ELR (cell line): Measurements from ENCODE around the gene UBAP2.
"Not testable (repeated sequence)": the region's sequence is repeated elsewhere in the genome, so short reads cannot be mapped to it uniquely, and the experiment has no call there.

Experiments used
- DNase-seq: peaks from one replicate; pipeline ENCODE4 v3.0.0-alpha.2; 2015; ENCODE audit warnings: low read depth

The UBAP2 gene

DNA sequence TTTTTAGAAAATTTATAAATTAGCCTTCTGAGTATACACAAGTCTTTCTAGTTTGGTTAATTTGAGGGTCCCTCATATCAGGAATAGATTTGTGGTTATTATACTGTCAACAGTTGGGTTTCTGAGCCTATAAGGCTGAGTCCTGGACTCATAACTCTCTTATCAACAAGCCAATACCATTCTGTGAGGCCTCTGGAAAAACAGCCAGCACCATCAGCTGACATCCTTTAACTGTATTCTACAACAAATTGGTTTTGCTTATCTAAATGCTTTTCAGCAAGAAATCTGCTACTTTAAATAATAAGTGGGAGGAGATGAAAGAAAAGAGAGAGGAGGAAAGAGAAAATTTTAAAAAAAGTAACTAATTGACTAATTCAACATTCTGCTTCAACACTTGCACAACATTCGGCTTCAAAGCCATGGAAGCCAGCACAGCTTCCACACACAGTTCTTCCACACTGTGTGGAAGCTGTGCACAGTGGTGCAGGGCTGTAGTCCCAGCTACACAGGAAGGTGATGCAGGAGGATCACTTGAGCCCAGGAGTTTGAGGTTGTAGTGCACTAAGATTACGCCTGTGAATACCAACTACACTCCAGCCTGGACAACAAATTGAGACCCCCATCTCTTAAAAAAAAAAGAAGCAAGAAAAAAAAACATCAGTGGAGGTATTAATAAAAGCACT is 84.5 kb downstream of the UBAP2 start:
- DNase-seq: no peak

- DNase-seq: not testable (repeated sequence)
Measured at GRCh38 chr9:33962468-33962867, 86.2 kb downstream of the UBAP2 start.

DNA sequence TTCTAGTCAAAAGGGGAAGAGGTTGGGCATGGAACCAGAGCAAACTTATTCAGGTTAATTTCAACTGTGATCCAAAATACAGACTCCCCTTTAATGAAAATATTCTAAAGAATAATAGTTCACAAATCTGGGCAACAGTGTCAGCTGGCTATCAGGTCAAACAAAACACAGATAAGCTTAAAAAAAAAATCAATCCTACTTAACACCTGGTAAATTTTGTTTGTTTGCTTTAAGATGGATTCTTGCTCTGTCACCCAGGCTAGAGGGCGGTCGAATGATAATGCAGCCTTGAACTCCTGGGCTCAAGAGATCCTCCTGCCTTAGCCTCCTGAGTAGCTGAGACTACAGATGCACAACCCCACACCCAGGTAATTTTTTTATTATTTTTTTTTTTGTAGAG is 89.0 kb downstream of the UBAP2 start:
- DNase-seq: no peak

DNA sequence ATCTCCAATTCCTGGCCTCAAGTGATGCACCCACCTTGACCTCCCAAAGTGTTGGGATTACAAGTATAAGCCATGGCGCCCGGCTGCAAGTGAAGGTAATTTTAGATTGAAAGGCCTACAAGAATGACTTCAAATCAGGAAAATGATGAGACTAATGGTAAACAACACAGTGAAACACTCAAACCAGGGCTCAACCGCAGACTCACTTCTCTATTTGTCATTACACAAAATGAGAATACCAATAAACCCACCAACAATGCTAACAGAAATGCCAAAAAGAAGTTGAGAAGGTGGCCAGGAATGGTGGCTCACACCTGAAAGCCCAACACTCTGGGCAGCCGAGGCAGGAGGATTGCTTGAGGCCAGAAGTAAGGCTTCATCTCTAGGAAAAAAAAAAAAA is 92.1 kb downstream of the UBAP2 start:
- DNase-seq: no peak

DNA sequence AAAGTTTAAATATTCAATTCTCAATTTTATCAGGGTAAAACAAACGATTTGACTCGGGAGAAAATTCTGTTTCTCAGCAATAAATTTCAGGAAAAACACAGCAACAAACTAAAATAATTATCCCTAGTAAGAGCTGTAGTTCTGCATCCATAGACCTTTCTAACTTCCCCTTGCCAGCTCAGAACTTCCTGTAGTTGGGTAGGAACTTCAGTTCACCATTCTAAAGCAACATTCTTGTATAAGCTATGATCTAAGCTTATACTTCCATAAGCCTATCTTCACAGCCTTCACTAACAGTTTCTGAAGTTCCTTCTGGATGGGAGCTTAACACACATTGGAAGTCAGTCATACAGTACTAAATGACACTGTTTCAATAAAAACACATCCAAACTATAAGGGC is 96.6 kb downstream of the UBAP2 start:
- no peak for DNase-seq

- no peak for DNase-seq
Measured at GRCh38 chr9:33950371-33950770, 98.3 kb downstream of the UBAP2 start.

DNA sequence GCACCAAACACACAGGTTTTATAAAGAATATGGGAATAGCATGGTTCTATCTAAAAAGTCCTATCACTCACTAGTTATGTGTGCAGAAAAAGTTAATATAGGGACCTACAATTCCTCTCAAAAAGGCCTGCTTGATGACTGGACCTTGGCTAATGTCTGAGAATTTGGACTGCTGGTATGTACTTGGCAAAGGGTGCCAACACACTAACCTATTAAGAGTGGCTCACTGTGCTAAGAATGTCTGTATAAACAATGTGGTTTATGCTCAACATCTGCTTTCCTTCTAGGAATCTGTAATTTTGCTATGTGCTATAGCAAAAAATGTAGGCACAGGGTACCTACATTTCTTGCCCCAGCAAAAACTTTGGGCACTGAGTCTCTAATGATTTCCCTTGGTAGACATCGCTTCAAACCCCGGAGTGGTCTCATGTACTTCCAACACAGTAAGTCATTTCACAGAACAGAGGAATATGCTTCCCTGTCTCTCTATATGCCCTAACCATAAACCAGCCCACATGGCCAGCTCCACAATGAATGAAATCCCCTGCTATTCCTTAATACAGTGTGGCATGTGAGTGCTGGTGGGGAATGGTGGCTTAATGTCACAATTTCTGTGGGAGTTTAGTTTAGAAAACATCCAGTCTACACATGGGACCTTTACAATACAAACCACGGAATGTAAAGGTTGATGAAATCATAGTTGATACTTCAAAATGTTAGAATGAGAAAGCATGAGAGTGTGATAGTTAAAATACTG is 101.7 kb downstream of the UBAP2 start:
- peak; percentile 96 for DNase-seq

GRCh38 chr9:33943389-33943788 is 105.3 kb downstream of the UBAP2 start:
- DNase-seq: no peak

DNA sequence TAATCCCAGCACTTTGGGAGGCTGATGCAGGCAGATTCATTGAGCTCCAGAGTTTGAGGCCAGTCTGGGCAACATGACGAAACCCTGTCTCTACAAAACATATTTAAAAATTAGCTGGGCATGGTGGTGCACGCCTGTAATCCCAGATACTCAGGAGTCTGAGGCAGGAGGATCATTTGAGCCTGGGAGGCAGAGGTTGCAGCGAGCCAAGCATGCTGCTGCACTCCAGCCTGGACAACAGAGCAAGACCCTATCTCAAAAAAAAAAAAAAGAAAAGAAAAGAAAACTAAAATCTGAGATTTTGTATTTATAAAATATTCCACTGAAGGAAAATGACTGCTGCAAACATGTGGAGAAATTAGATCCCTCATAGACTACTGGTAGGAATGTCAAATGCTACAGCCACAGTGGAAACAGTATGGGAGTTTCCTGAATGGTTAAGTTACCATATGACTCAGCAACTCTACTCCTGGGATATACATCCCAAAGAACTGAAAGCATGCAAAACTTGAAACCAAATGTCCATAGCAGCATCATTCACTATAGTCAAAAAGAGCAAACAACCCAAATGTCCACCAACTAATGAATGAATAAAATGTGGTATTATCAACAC is 106.1 kb downstream of the UBAP2 start:
- peak; percentile 85 for DNase-seq

GRCh38 chr9:33939924-33940874 is 108.5 kb downstream of the UBAP2 start:
- no peak for DNase-seq

DNA sequence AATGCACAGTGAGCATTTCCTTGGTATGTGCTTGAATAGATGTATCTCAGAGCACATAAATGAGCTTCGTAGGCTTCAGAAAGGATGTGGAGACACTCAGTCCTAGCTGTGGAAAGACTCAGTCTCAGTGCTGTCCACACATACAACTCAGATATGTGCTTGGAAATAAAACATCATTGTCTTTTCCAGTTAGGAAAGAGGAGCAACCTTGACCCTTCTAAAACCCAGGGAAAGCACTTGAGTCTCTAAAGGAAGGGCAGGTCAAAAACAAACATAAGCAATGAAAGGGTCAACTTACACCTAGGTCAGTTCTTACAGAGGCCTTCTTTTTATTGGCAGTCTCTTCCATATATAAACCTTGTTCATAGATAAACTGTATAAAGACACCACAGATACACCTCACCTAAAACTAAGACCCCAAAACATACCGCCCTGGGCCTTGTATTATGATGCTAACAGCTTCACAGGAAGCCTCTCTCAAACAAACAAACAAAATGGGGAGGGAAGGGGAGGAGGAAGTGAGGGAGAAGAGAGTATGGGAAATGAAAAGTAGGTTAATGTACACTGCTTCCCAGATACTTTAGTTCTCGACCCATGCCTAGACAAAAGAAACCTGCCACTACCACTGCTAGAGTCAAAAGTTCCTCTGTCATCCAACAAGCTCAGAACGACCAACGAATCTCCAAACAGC is 114.4 kb downstream of the UBAP2 start:
- no peak for DNase-seq

DNA sequence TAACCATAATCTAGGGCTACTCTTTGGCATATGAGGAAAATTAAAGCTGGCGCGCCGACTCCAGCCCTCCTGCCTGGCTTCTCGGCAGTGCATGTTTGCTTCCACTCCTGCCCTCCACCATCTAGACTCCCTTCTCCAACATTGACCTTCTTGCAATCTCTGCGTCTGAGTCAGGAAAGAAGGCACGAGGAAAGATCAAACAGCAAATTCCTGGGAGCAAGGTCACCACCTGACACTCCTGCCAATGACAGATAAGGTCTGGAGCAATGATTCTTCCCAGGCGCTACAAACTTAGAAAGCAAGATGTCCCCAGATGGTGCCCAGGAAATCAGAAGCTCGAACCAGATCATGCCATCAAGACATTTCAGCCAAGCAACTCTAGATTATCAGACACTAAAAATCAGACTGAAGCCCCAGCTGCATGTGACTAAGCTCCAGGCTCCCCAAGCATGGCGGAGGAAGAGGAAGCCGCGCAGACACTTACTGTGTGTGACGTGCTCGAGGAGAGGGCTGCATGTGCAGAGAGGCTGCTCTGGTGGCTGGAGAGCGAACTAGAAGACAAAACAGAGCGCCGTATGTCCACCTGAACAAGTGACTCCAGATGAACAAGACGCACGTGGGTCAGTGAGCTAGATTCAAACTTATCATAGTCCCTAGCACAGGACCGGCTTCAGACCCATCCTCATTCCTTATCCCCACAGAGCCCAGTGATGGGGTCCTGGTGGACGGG is 116.4 kb downstream of the UBAP2 start:
- DNase-seq: no peak

DNA sequence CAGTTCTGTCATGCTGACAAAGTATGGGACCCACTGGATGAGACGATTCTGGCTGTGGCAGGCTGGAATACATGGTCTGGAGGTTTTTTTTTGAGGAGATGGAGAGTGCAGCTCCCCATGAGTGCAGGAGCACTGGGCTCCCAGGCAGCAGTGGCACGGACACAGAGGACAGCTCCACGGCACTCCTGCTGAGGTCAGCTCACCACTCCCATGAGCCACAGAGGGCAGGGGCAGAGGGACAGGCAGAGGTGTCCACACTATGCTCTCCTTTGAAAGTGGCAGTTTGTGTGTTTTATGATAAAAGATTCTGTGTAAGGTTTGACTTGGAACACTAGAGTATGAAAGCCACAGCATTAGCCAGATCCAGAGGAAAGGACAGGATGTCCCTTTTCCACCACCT is 117.4 kb downstream of the UBAP2 start:
- no peak for DNase-seq

- DNase-seq: no peak
Measured at GRCh38 chr9:33927694-33928093, 121.0 kb downstream of the UBAP2 start.

DNA sequence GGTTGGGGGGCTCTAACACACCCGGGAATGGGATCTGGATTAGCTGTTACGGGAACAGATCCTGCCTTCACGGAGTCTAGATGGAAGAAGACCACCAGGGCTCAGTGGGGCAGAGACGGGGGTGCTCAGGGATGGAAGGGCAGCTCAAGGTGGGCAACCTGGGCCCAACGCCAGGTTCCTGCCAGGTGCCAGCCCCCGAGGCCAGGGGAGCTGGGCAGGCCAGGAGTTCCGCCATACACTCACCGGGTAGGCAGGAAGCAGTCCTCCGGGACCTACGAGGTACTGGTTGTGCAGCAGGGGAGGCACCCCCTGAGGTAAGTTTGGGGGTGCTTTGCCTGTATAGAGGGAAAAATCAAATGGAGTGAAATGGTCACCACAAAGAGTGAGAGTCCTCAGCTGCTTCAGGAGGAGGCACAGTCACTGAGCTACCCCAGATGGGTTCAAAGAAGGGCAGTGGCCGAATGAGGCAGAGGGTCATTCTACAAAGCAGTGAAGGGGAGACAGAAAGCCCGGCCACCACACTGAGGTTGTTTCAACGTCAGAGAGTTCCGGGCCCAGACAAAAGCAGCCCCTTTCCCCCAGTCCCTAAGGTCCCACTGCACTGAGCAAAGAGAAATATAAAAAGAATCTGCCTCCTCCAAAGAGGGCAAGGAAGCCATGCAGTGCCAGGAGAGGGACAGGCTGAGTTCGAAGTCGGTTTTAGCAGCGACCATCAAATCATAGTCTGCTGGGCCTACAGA is 121.8 kb downstream of the UBAP2 start:
- no peak for DNase-seq

DNA sequence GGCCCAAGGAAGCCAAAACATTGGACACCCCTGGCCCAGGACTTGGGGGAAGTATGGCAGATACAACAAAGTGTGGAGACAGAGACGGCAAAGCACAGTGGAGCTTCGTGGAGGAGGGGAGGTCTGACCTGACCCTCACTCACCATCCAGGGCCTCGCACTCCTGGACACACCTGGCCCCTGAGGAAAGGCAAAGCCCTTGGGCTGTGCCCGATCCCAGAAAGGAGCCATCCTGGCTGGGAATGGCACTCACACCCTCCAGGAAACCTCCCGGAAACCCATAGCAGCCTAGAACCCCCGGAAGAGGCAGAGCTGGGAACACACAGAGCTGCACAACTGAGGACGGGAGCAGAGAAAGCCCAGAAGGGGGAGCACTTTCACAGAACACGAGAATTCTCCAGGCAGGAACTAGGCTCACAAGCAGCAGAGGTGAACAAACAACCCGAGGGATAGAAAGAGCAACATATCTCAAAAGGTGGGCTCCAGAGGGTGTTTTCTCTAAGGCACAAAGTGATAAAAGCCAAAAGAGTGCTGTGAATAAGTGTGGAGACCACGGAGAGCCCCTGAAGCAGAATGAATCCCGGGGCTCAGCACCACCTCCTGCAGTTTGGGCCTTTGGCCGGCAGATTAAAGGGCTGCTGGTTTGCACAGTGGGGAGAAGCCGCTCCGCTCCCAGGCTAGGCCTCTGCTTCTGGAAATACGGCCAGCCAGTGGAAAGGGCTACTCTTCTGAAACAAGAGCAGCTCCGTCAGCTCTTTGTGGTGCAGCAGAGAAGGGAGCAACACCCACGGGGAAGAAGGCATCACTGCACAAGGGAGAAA is 123.5 kb downstream of the UBAP2 start:
- peak; percentile 73 for DNase-seq

- DNase-seq: no peak
Measured at GRCh38 chr9:33923998-33924701, 124.5 kb downstream of the UBAP2 start.

DNA sequence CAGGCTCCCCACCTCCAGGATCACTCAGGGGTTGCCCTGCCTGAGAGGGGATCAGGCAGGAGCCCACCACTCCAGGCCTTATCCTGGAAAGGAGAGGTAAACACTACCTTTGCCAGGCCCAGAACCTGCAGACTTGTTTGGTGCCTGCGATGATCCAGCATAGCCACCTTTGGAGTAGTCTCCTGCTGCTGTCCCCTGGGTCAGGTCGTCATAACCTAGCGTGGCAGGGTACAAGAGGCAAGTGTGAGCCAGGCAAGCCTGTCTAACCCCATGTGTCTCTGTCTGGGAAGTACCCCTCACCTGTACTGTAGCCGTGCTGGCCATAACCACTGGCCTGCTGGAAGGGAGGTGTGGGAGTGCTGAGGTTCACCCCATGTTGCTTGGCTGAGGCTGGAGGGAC is 125.6 kb downstream of the UBAP2 start:
- DNase-seq: no peak
